ENCODE results near the gene ARHGEF9. TPM values are rescaled to one million over a fixed set of nuclear protein-coding genes. Genes with fewer than 3 reads are reported as not detected.
"Not testable (repeated sequence)": the region's sequence is repeated elsewhere in the genome, so short reads cannot be mapped to it uniquely, and the experiment has no call there.

Gene ARHGEF9
- total and polyA plus RNA-seq, 12 donors, result 8.6 to 63.2 (median 45.4) TPM

DNA sequence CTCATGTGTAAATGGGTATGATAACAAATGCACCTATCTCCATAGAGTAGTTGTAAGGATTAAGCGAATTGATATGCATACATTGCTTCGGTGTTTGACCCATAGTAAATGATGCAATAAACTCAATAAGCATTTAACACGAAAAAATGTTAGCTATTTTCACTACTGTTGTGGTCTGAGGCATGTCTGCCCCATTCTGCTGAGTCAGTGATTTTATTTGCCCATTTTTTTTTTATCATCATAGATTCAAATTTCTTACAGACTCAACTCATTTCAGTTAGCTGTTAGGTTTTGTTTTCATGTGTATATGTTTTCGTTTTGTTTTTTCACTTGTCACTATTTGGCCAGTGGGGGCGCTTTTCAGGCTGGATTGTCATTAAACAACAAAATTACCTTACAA, 27.8 kb upstream of the ARHGEF9 start:
- no peaks in the 10 kb centered on the region for H3K36me3 ChIP-seq
- intact Hi-C loops (cut with DNase I), result no loop called here
- ATAC-seq (no peak), DNase-seq (no peak)
- no peaks in the 10 kb centered on the region for H3K27me3 ChIP-seq
- H3K4me1 ChIP-seq, result no peaks in the 10 kb centered on the region
- no peak overlapping the region for H3K27ac ChIP-seq
- TF ChIP-seq, protein P1, sequence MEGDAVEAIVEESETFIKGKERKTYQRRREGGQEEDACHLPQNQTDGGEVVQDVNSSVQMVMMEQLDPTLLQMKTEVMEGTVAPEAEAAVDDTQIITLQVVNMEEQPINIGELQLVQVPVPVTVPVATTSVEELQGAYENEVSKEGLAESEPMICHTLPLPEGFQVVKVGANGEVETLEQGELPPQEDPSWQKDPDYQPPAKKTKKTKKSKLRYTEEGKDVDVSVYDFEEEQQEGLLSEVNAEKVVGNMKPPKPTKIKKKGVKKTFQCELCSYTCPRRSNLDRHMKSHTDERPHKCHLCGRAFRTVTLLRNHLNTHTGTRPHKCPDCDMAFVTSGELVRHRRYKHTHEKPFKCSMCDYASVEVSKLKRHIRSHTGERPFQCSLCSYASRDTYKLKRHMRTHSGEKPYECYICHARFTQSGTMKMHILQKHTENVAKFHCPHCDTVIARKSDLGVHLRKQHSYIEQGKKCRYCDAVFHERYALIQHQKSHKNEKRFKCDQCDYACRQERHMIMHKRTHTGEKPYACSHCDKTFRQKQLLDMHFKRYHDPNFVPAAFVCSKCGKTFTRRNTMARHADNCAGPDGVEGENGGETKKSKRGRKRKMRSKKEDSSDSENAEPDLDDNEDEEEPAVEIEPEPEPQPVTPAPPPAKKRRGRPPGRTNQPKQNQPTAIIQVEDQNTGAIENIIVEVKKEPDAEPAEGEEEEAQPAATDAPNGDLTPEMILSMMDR (IDR thresholded peaks at IDR 0.05), result no peak
- 86 to 93% methylated on average over 5 of the region's 5 CpGs for WGBS, 2 donors
- H3K9me3 ChIP-seq, result no peaks in the 10 kb centered on the region
- no peak overlapping the region for H3K4me3 ChIP-seq

- H3K9me3 ChIP-seq, result no peaks in the 10 kb centered on the region
- TF ChIP-seq, protein P1 (IDR thresholded peaks at IDR 0.05), result no peak
- DNase-seq (no peak), ATAC-seq (peak in 1 of 8 donors; percentile 44)
- no peak overlapping the region for H3K4me3 ChIP-seq
- 75 to 77% methylated on average over 2 of the region's 2 CpGs for WGBS, 2 donors
- H3K36me3 ChIP-seq, result no peaks in the 10 kb centered on the region
- no peaks in the 10 kb centered on the region for H3K27me3 ChIP-seq
- intact Hi-C loops (cut with DNase I), result no loop called here
- H3K4me1 ChIP-seq, result no peaks in the 10 kb centered on the region
- H3K27ac ChIP-seq, result no peak overlapping the region
Measured at GRCh38 chrX:63810746-63811145, 25.7 kb upstream of the ARHGEF9 start.

- no peaks in the 10 kb centered on the region for H3K9me3 ChIP-seq
- H3K4me3 ChIP-seq, result no peak overlapping the region
- intact Hi-C loops (cut with DNase I), result no loop called here
- no peaks in the 10 kb centered on the region for H3K36me3 ChIP-seq
- no peaks in the 10 kb centered on the region for H3K4me1 ChIP-seq
- TF ChIP-seq, protein P1 (IDR thresholded peaks at IDR 0.05), result no peak
- no peak for ATAC-seq
- H3K27me3 ChIP-seq, result peaks cover 0 to 4% (median 0%) of the 10 kb centered on the region in 7 donors
- WGBS, 2 donors, result 47 to 57% methylated on average over 3 of the region's 3 CpGs
- no peak for DNase-seq
- no peak overlapping the region for H3K27ac ChIP-seq
Measured at GRCh38 chrX:63809173-63809572, 24.2 kb upstream of the ARHGEF9 start.

GRCh38 chrX:63795406-63795805, 10.4 kb upstream of the ARHGEF9 start:
- ATAC-seq; H3K9me3 ChIP-seq; intact Hi-C loops (cut with DNase I); H3K36me3 ChIP-seq; H3K27ac ChIP-seq; DNase-seq; H3K4me3 ChIP-seq; H3K4me1 ChIP-seq: not testable (repeated sequence)
- peaks cover 0 to 31% (median 0%) of the 10 kb centered on the region in 7 donors for H3K27me3 ChIP-seq
- WGBS, 2 donors, result 93 to 94% methylated on average over 2 of the region's 2 CpGs

GRCh38 chrX:63785708-63786040, 660 bp upstream of the ARHGEF9 start:
- intact Hi-C loops (cut with DNase I), result no loop called here
- Histone ChIP-seq H3K27ac (no peak overlapping the region), H3K4me3 (peak overlapping the region in 9 of 10 donors; percentile 33 to 56 (median 55)), H3K4me1 (peaks cover 0 to 5% (median 0%) of the 10 kb centered on the region in 9 donors), H3K9me3 (no peaks in the 10 kb centered on the region), H3K36me3 (no peaks in the 10 kb centered on the region), H3K27me3 (peaks cover 0 to 26% (median 0%) of the 10 kb centered on the region in 7 donors)
- TF ChIP-seq, protein P1 (IDR thresholded peaks at IDR 0.05), result no peak
- ATAC-seq (no peak), DNase-seq (no peak)
- 55 to 57% methylated on average over 4 of the region's 4 CpGs for WGBS, 2 donors
